Esophagus squamous epithelium (tissue), 5 donors: ENCODE measurements around the gene TBX6. TPM values are rescaled to one million over a fixed set of nuclear protein-coding genes. Genes with fewer than 3 reads are reported as not detected.

Experiments used
- DNase-seq: peaks from one replicate; lab custom pipeline; 2025; lab: John Stamatoyannopoulos, UW
- H3K27ac ChIP-seq, 4 donors: fragments of 200-600 bp; sonication (generic); one replicate each; pipeline ENCODE4 v1.5.1; 2016 to 2019; ENCODE audit warnings: mild to moderate bottlenecking in 1 of 4
- H3K27me3 ChIP-seq, 4 donors: fragments of 200-600 bp; sonication (generic); 1 replicate in 3 of 4; 2 replicates in 1 of 4; pipeline versions ENCODE4 v1.5.1 to v1.6.0; 2017 to 2021; ENCODE audit warnings: antibody characterized with exemption in 1 of 4
- H3K36me3 ChIP-seq, 3 donors: fragments of 200-600 bp; sonication (generic); one replicate each; pipeline ENCODE4 v1.5.1; 2016 to 2019
- H3K4me1 ChIP-seq, 3 donors: fragments of 200-600 bp; sonication (generic); one replicate each; pipeline ENCODE4 v1.5.1; 2017 to 2019
- H3K4me3 ChIP-seq, 4 donors: fragments of 200-600 bp; sonication (generic); 1 replicate in 3 of 4; 2 replicates in 1 of 4; pipeline ENCODE4 v1.5.1; 2016 to 2019; ENCODE audit warnings: mild to moderate bottlenecking in 2 of 4, moderate library complexity in 1 of 4
- H3K9me3 ChIP-seq, 3 donors: fragments of 200-600 bp; sonication (generic); one replicate each; pipeline ENCODE4 v1.5.1; 2016 to 2019
- POLR2A ChIP-seq, 4 donors: fragments of 450-650 bp; IDR thresholded peaks; one replicate each; pipeline ENCODE4 v1.6.1; 2017; ENCODE audit warnings: antibody characterized with exemption in 4 of 4, mild to moderate bottlenecking in 4 of 4, moderate library complexity in 3 of 4
- WGBS, 2 donors: methylation state at CpG; one replicate each; pipeline ENCODE4 v1.1.5; 2018; 5-methylcytosine and 5-hydroxymethylcytosine counted together
- intact Hi-C: fragments of 100-400 bp; cut with DNase I; formaldehyde crosslinking; loops from one replicate; pipeline ENCODE4 v1.15.0; 2022
- total RNA-seq, 4 donors: library from RNA; depleted of rRNA; stranded (reverse); fragments of >200 nt; gene quantifications; one replicate each; pipeline ENCODE4 v1.1.0, GENCODE V29; 2016
- TF ChIP-seq, protein P1 (sequence below), 6 experiments: fragments of 450-650 bp in 4 of 6; fragments of 200-600 bp in 2 of 6; sonication (generic) in 2 of 6; IDR thresholded peaks; one replicate each; pipeline ENCODE4 v1.5.1; 2016 to 2019; ENCODE audit warnings: antibody characterized with exemption in 6 of 6, mild to moderate bottlenecking in 4 of 6, moderate library complexity in 4 of 6
- donor health status: DM: yes; HTN: yes; CAD: no.

Gene TBX6, protein sequence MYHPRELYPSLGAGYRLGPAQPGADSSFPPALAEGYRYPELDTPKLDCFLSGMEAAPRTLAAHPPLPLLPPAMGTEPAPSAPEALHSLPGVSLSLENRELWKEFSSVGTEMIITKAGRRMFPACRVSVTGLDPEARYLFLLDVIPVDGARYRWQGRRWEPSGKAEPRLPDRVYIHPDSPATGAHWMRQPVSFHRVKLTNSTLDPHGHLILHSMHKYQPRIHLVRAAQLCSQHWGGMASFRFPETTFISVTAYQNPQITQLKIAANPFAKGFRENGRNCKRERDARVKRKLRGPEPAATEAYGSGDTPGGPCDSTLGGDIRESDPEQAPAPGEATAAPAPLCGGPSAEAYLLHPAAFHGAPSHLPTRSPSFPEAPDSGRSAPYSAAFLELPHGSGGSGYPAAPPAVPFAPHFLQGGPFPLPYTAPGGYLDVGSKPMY
- 1 to 10 TPM; 1.9 to 6.2 (median 4.7) TPM for total RNA-seq

DNA sequence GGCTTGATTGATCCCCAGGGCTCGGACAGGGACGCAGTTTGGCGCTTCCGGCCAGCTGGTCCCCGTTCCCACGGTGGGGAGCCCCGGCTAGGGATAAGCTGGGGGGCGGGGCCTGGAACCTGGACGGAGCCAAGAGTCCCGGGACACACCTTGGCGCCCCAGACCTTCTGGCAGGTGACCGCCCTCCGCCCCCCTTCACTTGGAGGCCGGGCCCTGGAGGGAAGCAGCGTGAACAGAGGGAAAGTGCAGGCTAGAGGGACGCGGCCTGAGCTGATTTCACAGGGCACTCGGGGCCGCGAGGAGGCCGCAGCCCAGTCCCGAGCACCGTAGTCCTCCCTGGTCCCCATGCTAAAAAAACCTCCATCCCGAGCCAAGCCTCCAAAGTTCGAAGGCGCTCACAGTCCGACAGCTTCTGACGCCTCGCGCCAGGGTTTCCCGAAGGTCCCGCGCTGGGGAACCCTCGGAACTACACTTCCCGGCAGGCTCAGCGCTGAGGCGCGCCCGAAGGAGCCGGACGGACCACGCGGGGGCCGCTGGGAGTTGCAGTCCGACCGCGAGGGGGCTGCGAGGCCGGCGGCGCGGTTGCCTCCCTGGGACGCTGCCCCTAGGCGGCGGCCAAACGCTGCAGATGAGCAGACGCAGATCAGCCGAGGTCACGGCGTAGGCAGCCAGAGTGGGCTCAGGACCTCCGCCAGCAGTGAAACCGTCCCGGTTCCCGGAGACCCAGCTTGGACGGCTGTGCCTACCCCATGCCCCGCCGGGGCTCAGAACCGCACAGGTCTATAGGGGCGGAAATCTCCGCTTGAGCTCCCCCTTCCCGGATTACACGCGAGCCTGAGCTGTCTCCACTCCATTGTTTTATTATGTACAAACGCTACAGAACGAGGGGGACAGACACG lies at the start of gene TBX6:
TSS of gene TBX6 (minus strand) at position 451 of the 899 bp plus-strand sequence. CDS start 731 bp downstream, outside the sequence.
- Histone ChIP-seq H3K27ac (peak within 1 kb of the TSS; percentile 89 to 99 (median 94)), H3K27me3 (no peaks in the 10 kb centered on the region), H3K36me3 (peaks cover 5 to 32% (median 10%) of the 10 kb centered on the region in 3 donors), H3K4me3 (peak within 1 kb of the TSS; percentile 31 to 66 (median 60)), H3K4me1 (peaks cover 58 to 84% (median 59%) of the 10 kb centered on the region in 3 donors), H3K9me3 (peaks cover 0 to 5% (median 0%) of the 10 kb centered on the region in 3 donors)
- intact Hi-C loops: no loop called here
- peak in 2 of 4 donors; percentile 12 to 57 for TF ChIP-seq POLR2A (IDR thresholded peaks at IDR 0.05)
- TF ChIP-seq, protein P1, sequence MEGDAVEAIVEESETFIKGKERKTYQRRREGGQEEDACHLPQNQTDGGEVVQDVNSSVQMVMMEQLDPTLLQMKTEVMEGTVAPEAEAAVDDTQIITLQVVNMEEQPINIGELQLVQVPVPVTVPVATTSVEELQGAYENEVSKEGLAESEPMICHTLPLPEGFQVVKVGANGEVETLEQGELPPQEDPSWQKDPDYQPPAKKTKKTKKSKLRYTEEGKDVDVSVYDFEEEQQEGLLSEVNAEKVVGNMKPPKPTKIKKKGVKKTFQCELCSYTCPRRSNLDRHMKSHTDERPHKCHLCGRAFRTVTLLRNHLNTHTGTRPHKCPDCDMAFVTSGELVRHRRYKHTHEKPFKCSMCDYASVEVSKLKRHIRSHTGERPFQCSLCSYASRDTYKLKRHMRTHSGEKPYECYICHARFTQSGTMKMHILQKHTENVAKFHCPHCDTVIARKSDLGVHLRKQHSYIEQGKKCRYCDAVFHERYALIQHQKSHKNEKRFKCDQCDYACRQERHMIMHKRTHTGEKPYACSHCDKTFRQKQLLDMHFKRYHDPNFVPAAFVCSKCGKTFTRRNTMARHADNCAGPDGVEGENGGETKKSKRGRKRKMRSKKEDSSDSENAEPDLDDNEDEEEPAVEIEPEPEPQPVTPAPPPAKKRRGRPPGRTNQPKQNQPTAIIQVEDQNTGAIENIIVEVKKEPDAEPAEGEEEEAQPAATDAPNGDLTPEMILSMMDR (IDR thresholded peaks at IDR 0.05): peak; percentile 61 to 95 (median 91)
- WGBS, 2 donors: 0% methylated on average over 2 to 10 of the region's 76 CpGs
- DNase-seq: peak; percentile 69

DNA sequence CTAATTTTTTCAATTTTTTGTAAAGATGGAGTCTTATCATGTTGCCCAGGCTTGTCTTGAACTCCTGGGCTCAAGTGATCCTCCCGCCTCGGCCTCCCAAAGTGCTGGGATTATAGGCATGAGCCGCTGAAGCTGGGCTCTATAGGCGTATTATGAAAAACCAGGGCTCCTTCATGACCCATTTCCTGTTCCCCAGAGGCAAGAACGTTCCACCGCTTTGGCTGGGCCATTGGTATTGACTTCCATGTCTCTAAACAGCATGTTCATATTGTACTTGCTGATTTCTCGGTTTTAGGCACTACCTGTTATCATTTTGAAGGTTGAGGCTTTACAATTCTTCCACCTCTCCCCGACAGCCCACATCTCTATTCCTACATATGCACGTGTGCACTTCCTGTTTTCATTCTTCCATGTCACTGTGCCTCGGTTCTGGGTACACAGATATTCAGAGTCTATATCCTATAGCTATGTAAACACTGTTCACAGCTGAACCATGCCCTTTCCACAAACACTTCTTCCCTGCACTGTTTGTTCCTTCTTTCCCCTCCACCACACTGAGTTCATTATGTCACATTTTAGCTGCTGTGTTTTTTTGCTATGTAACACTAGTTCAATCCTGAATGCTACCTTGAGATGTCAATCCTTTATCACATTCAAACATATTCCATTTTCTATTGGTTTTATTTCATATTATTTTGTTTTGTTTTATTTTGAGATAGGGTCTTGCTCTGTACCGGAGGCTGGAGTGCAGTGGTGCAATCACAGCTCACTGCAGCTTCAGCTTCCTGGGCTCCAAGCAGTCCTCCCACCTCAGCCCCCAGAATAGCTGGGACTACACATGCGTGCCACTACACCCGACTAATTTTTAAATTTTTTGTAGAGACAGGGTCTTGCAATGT lies 48.1 kb upstream of the TBX6 start:
- H3K27ac ChIP-seq: no peak overlapping the region
- no peaks in the 10 kb centered on the region for H3K4me1 ChIP-seq
- WGBS, 2 donors: 64 to 72% methylated on average over 13 of the region's 13 CpGs
- DNase-seq: no peak
- no peak overlapping the region for H3K4me3 ChIP-seq
- H3K27me3 ChIP-seq: no peaks in the 10 kb centered on the region
- intact Hi-C loops: no loop called here
- H3K36me3 ChIP-seq: no peaks in the 10 kb centered on the region
- TF ChIP-seq POLR2A (IDR thresholded peaks at IDR 0.05): no peak
- TF ChIP-seq, protein P1 (IDR thresholded peaks at IDR 0.05): no peak
- H3K9me3 ChIP-seq: no peaks in the 10 kb centered on the region

DNA sequence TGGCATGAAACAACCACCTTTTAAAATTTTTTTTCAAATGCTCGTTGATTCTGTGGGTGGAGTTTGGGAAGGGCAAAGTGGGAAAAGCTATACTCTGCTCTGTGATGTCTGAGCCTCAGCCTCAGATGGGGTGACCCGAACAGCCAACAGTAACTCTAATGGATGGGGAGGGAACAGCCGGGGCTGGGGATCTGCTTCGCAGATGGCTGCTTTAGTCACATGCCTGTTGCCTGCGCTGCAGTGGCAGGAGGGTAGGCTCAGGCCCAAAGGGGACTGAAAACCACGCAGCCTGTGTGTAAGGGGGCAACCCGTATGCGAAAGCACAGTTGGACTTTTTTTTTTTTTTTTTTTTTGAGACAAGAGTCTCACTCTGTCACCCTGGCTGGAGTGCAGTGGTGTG lies 46.2 kb upstream of the TBX6 start:
- intact Hi-C loops: no loop called here
- 72 to 82% methylated on average over 7 to 8 of the region's 8 CpGs for WGBS, 2 donors
- H3K9me3 ChIP-seq: no peaks in the 10 kb centered on the region
- H3K4me3 ChIP-seq: no peak overlapping the region
- TF ChIP-seq POLR2A (IDR thresholded peaks at IDR 0.05): no peak
- TF ChIP-seq, protein P1 (IDR thresholded peaks at IDR 0.05): no peak
- no peaks in the 10 kb centered on the region for H3K27me3 ChIP-seq
- H3K27ac ChIP-seq: no peak overlapping the region
- H3K36me3 ChIP-seq: no peaks in the 10 kb centered on the region
- H3K4me1 ChIP-seq: no peaks in the 10 kb centered on the region
- DNase-seq: no peak

DNA sequence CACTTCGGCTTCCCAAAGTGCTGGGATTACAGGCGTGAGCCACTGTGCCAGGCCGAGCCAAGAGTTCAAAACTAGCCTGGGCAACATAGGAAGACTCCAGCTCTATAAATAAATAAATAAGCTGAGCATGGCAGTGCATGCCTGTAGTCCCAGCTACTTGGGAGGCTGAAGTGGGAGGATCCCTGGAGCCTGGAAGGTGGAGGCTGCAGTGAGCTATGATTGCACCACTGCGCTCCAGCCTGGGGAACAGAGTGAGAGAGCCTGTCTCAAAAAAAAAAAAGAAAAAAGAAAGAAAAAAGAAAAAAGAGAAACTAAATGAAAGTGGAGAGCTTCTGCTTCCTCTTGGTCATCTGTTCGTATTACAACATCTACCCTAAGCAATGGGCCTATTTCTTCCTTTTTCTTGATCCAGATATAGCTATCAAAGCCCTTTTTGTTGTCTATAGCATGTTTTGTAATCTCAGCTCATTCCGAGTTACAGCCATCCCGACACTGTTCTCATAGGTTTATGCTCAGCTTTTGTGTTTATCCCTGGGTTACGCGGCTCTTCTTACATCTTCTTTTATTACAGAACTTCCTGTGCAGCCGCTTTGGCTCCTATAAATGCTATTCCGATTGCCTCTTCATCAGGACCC lies 45.4 kb upstream of the TBX6 start:
- no peaks in the 10 kb centered on the region for H3K4me1 ChIP-seq
- H3K36me3 ChIP-seq: no peaks in the 10 kb centered on the region
- H3K4me3 ChIP-seq: no peak overlapping the region
- H3K27me3 ChIP-seq: no peaks in the 10 kb centered on the region
- no peaks in the 10 kb centered on the region for H3K9me3 ChIP-seq
- intact Hi-C loops: no loop called here
- no peak overlapping the region for H3K27ac ChIP-seq
- TF ChIP-seq, protein P1 (IDR thresholded peaks at IDR 0.05): no peak
- no peak for TF ChIP-seq POLR2A (IDR thresholded peaks at IDR 0.05)
- WGBS, 2 donors: 68 to 77% methylated on average over 8 to 9 of the region's 11 CpGs
- DNase-seq: no peak
